Measurements from ENCODE around the gene TEX28. TPM values are rescaled to one million over a fixed set of nuclear protein-coding genes. Genes with fewer than 3 reads are reported as not detected.
"Not testable (repeated sequence)": the region's sequence is repeated elsewhere in the genome, so short reads cannot be mapped to it uniquely, and the experiment has no call there.

TEX28 gene
- total RNA-seq, 2 experiments from 2014 or later = not detected

GRCh38 chrX:154238939-154239559 is 55.9 kb downstream of the TEX28 start:
- H3K4me3 Mint-ChIP-seq; POLR2A ChIA-PET; intact Hi-C loops (cut with DNase I, micrococcal nuclease); CTCF ChIA-PET; ATAC-seq; H3K9me3 Mint-ChIP-seq (ENCODE audit: low read depth); H3K36me3 Mint-ChIP-seq (ENCODE audit: low read depth); H3K4me1 Mint-ChIP-seq; H3K27ac Mint-ChIP-seq; H3K27me3 Mint-ChIP-seq: not testable (repeated sequence)
- peak; percentile 1 for DNase-seq

- H3K9me3 Mint-ChIP-seq (ENCODE audit: low read depth); DNase-seq; H3K4me3 Mint-ChIP-seq; ATAC-seq; POLR2A ChIA-PET; H3K4me1 Mint-ChIP-seq; H3K27me3 Mint-ChIP-seq; H3K27ac Mint-ChIP-seq; H3K36me3 Mint-ChIP-seq (ENCODE audit: low read depth); CTCF ChIA-PET; intact Hi-C loops (cut with DNase I, micrococcal nuclease): not testable (repeated sequence)
Measured at GRCh38 chrX:154233620-154234019, 61.3 kb downstream of the TEX28 start.

- H3K27me3 Mint-ChIP-seq; DNase-seq; H3K4me3 Mint-ChIP-seq; intact Hi-C loops (cut with DNase I, micrococcal nuclease); CTCF ChIA-PET; ATAC-seq; POLR2A ChIA-PET; H3K27ac Mint-ChIP-seq; H3K4me1 Mint-ChIP-seq; H3K9me3 Mint-ChIP-seq (ENCODE audit: low read depth); H3K36me3 Mint-ChIP-seq (ENCODE audit: low read depth): not testable (repeated sequence)
Measured at GRCh38 chrX:154231443-154231842, 63.5 kb downstream of the TEX28 start.

GRCh38 chrX:154226706-154227105 is 68.2 kb downstream of the TEX28 start:
- POLR2A ChIA-PET; H3K36me3 Mint-ChIP-seq (ENCODE audit: low read depth); H3K27me3 Mint-ChIP-seq; H3K4me1 Mint-ChIP-seq; CTCF ChIA-PET; ATAC-seq; DNase-seq; H3K4me3 Mint-ChIP-seq; intact Hi-C loops (cut with DNase I, micrococcal nuclease); H3K27ac Mint-ChIP-seq; H3K9me3 Mint-ChIP-seq (ENCODE audit: low read depth): not testable (repeated sequence)

- CTCF ChIA-PET; DNase-seq; H3K36me3 Mint-ChIP-seq (ENCODE audit: low read depth); H3K27me3 Mint-ChIP-seq; H3K4me3 Mint-ChIP-seq; POLR2A ChIA-PET; H3K4me1 Mint-ChIP-seq; H3K27ac Mint-ChIP-seq; H3K9me3 Mint-ChIP-seq (ENCODE audit: low read depth); ATAC-seq; intact Hi-C loops (cut with DNase I, micrococcal nuclease): not testable (repeated sequence)
Measured at GRCh38 chrX:154225292-154225691, 69.6 kb downstream of the TEX28 start.

Other genes starting within 250 kb of the TEX28 start
- gene MECP2, start 197.4 kb downstream of the TEX28 start, total RNA-seq = 10 to 100 TPM; 50.7 to 60.0 TPM
- gene OPN1LW, start 150.9 kb downstream of the TEX28 start, total RNA-seq = not detected
- not detected for gene OPN1MW, start 112.5 kb downstream of the TEX28 start, total RNA-seq
- not detected for gene OPN1MW2, start 75.4 kb downstream of the TEX28 start, total RNA-seq
- gene OPN1MW3, start 37.5 kb downstream of the TEX28 start, total RNA-seq = not detected
- gene TKTL1, start 671 bp upstream of the TEX28 start, total RNA-seq = under 1 TPM in 1 of 2 experiments, not detected in 1; 0.23 TPM
- 1,000 to 10,000 TPM in 1 of 2 experiments, 100 to 1,000 TPM in 1; 891 to 1,083 TPM for gene FLNA, start 79.5 kb upstream of the TEX28 start, total RNA-seq
- gene EMD, start 84.2 kb upstream of the TEX28 start, total RNA-seq = 10 to 100 TPM; 75.9 to 89.4 TPM
- gene RPL10, start 103.3 kb upstream of the TEX28 start, total RNA-seq = 1,000 to 10,000 TPM; 1,286 to 2,705 TPM
- 10 to 100 TPM; 12.6 to 13.4 TPM for gene DNASE1L1, start 114.1 kb upstream of the TEX28 start, total RNA-seq
- 10 to 100 TPM; 43.8 to 49.0 TPM for gene TAFAZZIN, start 116.4 kb upstream of the TEX28 start, total RNA-seq
- gene ATP6AP1, start 133.6 kb upstream of the TEX28 start, total RNA-seq = 10 to 100 TPM; 25.6 to 28.6 TPM
- 100 to 1,000 TPM; 100 to 117 TPM for gene GDI1, start 142.0 kb upstream of the TEX28 start, total RNA-seq
- 10 to 100 TPM; 40.9 to 50.0 TPM for gene FAM50A, start 149.0 kb upstream of the TEX28 start, total RNA-seq
- 10 to 100 TPM; 23.2 to 25.3 TPM for gene PLXNA3, start 163.2 kb upstream of the TEX28 start, total RNA-seq
- 10 to 100 TPM; 34.7 to 43.0 TPM for gene LAGE3, start 184.2 kb upstream of the TEX28 start, total RNA-seq
- gene UBL4A, start 191.5 kb upstream of the TEX28 start, total RNA-seq = 10 to 100 TPM; 45.2 to 47.6 TPM
- gene SLC10A3, start 195.5 kb upstream of the TEX28 start, total RNA-seq = 10 to 100 TPM; 10.4 to 11.3 TPM
- gene FAM3A, start 221.1 kb upstream of the TEX28 start, total RNA-seq = 10 to 100 TPM; 27.6 to 30.5 TPM

All from activated CD4-positive, alpha-beta T cell treated with anti-CD3 and anti-CD28 coated beads for 36 hours (primary cell).